Neural progenitor cell (in vitro differentiated cells): ENCODE data around the gene P3H1.

Experiments used
- EZH2 ChIP-seq: fragments of 200-600 bp; sonication (generic); IDR thresholded peaks from 2 replicates; pipeline ENCODE4 v1.6.1; 2017; ENCODE audit warnings: antibody characterized with exemption, mild to moderate bottlenecking, moderate library complexity
- EZH2phosphoT487 ChIP-seq: fragments of 200-600 bp; sonication (generic); IDR thresholded peaks from 2 replicates; pipeline ENCODE4 v1.6.1; 2017; ENCODE audit warnings: antibody characterized with exemption
- TF ChIP-seq, protein P1 (sequence below): fragments of 200-600 bp; sonication (generic); IDR thresholded peaks from 2 replicates; pipeline ENCODE4 v1.5.1; 2017; ENCODE audit warnings: antibody characterized with exemption, mild to moderate bottlenecking

DNA sequence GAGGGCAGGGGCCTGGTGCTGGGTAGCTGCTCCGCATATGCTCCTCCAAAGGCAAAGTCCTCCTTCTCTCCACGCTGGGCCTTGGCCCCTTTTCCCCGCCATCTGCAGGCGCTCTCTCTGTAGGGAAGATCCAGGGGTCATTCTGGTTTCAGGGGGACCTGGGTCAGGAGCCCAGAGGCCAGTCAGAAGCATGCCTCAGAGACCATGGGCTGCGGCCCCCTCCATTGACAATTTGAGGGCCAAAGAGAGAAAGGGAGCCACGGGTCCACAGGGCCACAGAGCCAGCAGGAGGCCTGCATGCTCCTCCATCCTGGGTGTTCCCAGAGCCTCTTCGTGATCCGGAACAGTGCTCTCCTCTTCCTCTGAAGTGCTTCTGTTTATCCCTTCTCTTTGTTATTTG lies 24.7 kb downstream of the P3H1 start:
- TF ChIP-seq, protein P1, sequence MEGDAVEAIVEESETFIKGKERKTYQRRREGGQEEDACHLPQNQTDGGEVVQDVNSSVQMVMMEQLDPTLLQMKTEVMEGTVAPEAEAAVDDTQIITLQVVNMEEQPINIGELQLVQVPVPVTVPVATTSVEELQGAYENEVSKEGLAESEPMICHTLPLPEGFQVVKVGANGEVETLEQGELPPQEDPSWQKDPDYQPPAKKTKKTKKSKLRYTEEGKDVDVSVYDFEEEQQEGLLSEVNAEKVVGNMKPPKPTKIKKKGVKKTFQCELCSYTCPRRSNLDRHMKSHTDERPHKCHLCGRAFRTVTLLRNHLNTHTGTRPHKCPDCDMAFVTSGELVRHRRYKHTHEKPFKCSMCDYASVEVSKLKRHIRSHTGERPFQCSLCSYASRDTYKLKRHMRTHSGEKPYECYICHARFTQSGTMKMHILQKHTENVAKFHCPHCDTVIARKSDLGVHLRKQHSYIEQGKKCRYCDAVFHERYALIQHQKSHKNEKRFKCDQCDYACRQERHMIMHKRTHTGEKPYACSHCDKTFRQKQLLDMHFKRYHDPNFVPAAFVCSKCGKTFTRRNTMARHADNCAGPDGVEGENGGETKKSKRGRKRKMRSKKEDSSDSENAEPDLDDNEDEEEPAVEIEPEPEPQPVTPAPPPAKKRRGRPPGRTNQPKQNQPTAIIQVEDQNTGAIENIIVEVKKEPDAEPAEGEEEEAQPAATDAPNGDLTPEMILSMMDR: no peak
- TF ChIP-seq EZH2phosphoT487 (no peak), EZH2 (no peak)
